ENCODE data around the gene MASP1.

DNA sequence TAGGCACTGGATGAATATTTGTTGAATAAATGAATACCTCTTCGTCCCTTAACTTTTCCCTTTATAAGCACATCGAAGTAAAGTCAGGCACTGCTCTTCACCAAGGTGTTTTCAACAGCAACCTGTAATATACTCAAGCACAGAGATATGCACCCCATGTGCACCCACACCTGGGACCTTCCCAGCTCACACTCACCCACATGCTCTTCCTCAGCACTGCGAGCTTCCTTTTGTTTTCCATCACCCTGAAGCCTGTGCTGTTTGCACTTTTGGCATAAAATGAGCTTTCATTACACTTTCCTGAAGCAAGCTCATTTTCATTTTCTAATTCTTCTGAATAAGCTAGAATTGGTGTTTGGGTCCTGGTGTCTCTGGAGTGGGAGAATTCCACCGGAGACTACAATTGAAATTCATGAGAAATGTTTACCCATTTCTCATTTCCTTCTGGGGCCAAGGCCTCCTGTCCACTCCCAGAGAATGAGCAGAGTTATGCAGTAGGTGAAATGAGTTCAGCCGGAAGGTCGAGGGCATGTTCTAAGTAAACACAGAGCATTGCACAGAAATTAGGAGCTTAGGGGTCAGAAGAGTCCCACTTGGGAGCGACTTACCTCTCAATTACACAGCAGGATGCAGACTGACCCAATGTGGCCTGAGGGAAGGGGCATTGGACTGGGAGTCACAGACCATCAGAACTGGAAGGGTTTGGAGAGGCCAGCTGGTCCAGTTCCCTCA lies 15.0 kb downstream of the MASP1 start:
- TF ChIP-seq CTCF (optimal IDR thresholded peaks at IDR 0.05 in 1 of 3, IDR thresholded peaks at IDR 0.05 in 1 of 3, conservative IDR thresholded peaks at IDR 0.05 in 1 of 3; ENCODE audit: extremely low read depth in 1 of 3, insufficient read depth in 2 of 3, low read length in 3 of 3) (no peak), EZH2 (IDR thresholded peaks at IDR 0.05; ENCODE audit: low read length) (no peak)
